ENCODE measurements around the gene RTBDN.

Gene RTBDN

DNA sequence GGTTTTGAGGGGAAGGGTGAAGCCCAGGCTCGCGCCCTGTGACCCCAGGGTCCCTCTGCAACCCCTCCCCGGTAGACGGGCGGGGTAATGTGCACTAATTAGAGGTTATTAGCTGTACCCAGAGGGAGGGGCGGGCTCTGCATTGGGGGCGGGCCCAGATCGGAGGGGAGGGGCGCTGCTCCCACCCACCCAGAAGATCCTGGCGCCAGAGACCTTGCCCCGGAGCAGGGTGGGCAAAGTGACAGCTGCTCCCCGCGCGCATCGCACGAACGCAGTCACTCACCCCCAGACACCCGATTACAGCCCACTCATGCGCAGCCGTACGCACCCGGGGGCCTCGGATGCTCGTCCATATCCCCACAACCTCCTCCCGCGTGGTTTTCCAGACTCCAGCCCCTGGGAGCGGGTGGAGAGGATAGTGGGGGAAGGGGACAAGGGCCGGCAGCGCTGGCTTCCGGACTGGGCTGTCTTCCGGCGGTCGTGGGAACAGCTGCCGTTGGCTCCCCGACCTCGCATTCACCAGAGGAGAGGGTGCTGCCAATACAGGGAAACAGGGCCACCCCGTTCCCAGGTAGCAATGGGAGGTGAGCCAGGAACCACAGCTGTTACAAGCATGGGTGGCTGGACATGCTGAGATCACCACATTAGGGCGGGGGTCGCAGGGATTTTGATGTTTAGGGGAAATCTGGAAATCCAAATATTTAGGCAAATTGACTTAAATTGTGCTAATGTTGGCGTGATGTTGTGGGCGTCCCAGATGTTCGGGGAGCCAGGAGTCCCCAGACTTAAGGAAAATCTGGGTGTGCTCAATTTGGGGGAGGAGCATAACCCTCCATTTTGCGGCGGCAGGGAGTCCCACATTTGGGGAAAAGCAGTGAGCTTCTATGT is 56.1 kb downstream of the RTBDN start:
- DNase-seq, result peak; percentile 54

DNA sequence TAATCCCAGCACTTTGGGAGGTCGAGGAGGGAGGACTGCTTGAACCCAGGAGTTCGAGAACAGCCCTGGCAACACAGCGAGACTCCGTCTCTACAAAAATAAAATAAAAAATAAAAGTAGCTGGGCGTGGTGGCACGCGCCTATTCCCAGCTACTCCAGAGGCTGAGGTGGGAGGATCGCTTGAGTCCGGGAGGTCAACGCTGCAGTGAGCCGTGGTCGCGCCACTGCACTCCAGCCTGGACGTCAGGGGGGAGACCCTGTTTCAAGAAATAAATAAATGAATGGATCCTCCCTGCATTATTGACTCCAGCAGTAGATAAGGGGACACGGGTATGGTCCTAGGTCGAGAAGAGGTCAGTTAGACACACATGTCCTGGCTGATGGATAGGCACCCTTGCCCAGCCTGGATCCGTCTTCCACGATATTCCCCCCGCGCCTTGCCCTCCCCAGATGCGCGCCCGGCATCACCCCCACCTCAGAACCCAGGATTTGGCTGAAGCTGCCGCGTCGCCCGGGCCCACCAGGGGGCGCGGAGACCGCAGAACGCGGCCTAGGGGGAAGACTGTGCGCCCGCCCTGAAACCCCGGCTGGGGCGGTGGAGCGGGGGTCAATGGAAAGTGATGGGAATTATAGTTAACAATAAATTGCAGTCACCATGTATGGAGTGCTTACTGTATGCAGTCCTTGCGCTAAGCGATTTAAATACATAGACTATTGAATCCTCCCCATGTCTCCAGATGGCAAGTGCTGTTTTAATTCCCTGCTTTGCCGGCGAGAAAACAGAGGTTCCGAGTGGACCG is 57.0 kb downstream of the RTBDN start:
- DNase-seq, result peak; percentile 88

Measured in activated T-cell treated with anti-CD3 and anti-CD28 coated beads, Interleukin-2, amount 50 U/mL, for 1 hour (primary cell).